Breast epithelium (tissue), 3 donors: ENCODE measurements around the gene ARID4B.

Source experiments
- CTCF ChIP-seq, 3 donors: fragments of 450-650 bp; IDR thresholded peaks; one replicate each; pipeline ENCODE4 v1.5.1; 2016 to 2017; ENCODE audit warnings: antibody characterized with exemption in 3 of 3, mild to moderate bottlenecking in 3 of 3, moderate library complexity in 3 of 3
- POLR2A ChIP-seq: fragments of 450-650 bp; IDR thresholded peaks from one replicate; pipeline ENCODE4 v1.6.1; 2016; ENCODE audit warnings: antibody characterized with exemption, mild to moderate bottlenecking, moderate library complexity

- TF ChIP-seq POLR2A (peak; percentile 99), CTCF (IDR thresholded peaks at IDR 0.05) (peak in 1 of 3 donors; percentile 47)
Observed at GRCh38 chr1:235160957-235161684, 166.9 kb downstream of the ARID4B start, which contains the start of gene RBM34.
